Measurements from ENCODE around the gene DIAPH3.

DIAPH3 gene

GRCh38 chr13:59835569-59835968 lies 328.2 kb downstream of the DIAPH3 start:
- no peaks in the 10 kb centered on the region for H3K27me3 Mint-ChIP-seq (ENCODE audit: low read depth, poor library complexity)
- no peaks in the 10 kb centered on the region for H3K9me3 Mint-ChIP-seq
- no peak overlapping the region for H3K4me3 Mint-ChIP-seq
- H3K4me1 Mint-ChIP-seq, result no peaks in the 10 kb centered on the region
- no peak for TF ChIP-seq CTCF (IDR thresholded peaks at IDR 0.05)
- no peak for DNase-seq
- peak overlapping the region; percentile 53 for H3K27ac Mint-ChIP-seq
- no peaks in the 10 kb centered on the region for H3K36me3 Mint-ChIP-seq (ENCODE audit: low read depth)

GRCh38 chr13:59834801-59835200 lies 328.9 kb downstream of the DIAPH3 start:
- no peak for DNase-seq
- TF ChIP-seq CTCF (IDR thresholded peaks at IDR 0.05), result no peak
- Mint-ChIP-seq H3K36me3 (ENCODE audit: low read depth) (no peaks in the 10 kb centered on the region), H3K27me3 (ENCODE audit: low read depth, poor library complexity) (no peaks in the 10 kb centered on the region), H3K4me1 (no peaks in the 10 kb centered on the region), H3K9me3 (no peaks in the 10 kb centered on the region), H3K27ac (no peak overlapping the region), H3K4me3 (no peak overlapping the region)

GRCh38 chr13:59829690-59830089 lies 334.0 kb downstream of the DIAPH3 start:
- H3K27ac Mint-ChIP-seq, result no peak overlapping the region
- TF ChIP-seq CTCF (IDR thresholded peaks at IDR 0.05), result no peak

GRCh38 chr13:59823486-59823885 lies 340.2 kb downstream of the DIAPH3 start:
- no peaks in the 10 kb centered on the region for H3K36me3 Mint-ChIP-seq (ENCODE audit: low read depth)
- DNase-seq, result no peak
- no peaks in the 10 kb centered on the region for H3K27me3 Mint-ChIP-seq (ENCODE audit: low read depth, poor library complexity)
- TF ChIP-seq CTCF (IDR thresholded peaks at IDR 0.05), result no peak
- H3K9me3 Mint-ChIP-seq, result no peaks in the 10 kb centered on the region
- no peak overlapping the region for H3K4me3 Mint-ChIP-seq
- H3K27ac Mint-ChIP-seq, result no peak overlapping the region
- H3K4me1 Mint-ChIP-seq, result no peaks in the 10 kb centered on the region

More at GRCh38 chr13:59829690-59830089, 334.0 kb downstream of the DIAPH3 start:
- no peaks in the 10 kb centered on the region for H3K27me3 Mint-ChIP-seq (ENCODE audit: low read depth, poor library complexity)
- H3K36me3 Mint-ChIP-seq (ENCODE audit: low read depth), result no peaks in the 10 kb centered on the region
- DNase-seq, result no peak
- H3K4me1 Mint-ChIP-seq, result no peaks in the 10 kb centered on the region
- no peak overlapping the region for H3K4me3 Mint-ChIP-seq
- no peaks in the 10 kb centered on the region for H3K9me3 Mint-ChIP-seq

GRCh38 chr13:59809564-59809963 lies 354.2 kb downstream of the DIAPH3 start:
- no peak for DNase-seq
- Mint-ChIP-seq H3K9me3 (no peaks in the 10 kb centered on the region), H3K4me3 (no peak overlapping the region), H3K4me1 (no peaks in the 10 kb centered on the region), H3K27me3 (ENCODE audit: low read depth, poor library complexity) (no peaks in the 10 kb centered on the region), H3K36me3 (ENCODE audit: low read depth) (no peaks in the 10 kb centered on the region), H3K27ac (no peak overlapping the region)
- no peak for TF ChIP-seq CTCF (IDR thresholded peaks at IDR 0.05)

- H3K27ac Mint-ChIP-seq, result no peak overlapping the region
- H3K27me3 Mint-ChIP-seq (ENCODE audit: low read depth, poor library complexity), result no peaks in the 10 kb centered on the region
- no peaks in the 10 kb centered on the region for H3K4me1 Mint-ChIP-seq
- no peaks in the 10 kb centered on the region for H3K9me3 Mint-ChIP-seq
- no peaks in the 10 kb centered on the region for H3K36me3 Mint-ChIP-seq (ENCODE audit: low read depth)
- no peak for DNase-seq
- H3K4me3 Mint-ChIP-seq, result no peak overlapping the region
- TF ChIP-seq CTCF (IDR thresholded peaks at IDR 0.05), result no peak
These were observed 356.9 kb downstream of the DIAPH3 start for GRCh38 chr13:59806801-59807200.
